Heart right ventricle (tissue), 16 donors: Measurements from ENCODE around the gene CELSR1. TPM values are rescaled to one million over a fixed set of nuclear protein-coding genes. Genes with fewer than 3 reads are reported as not detected.

Experiments used
- ATAC-seq, 8 donors: fragments of 200-7000 bp; cut with Tn5 transposase; one replicate each; pipeline ENCODE4 v1.9.1; 2020; ENCODE audit warnings: mild to moderate bottlenecking in 8 of 8, moderate library complexity in 8 of 8, moderate number of reproducible peaks in 1 of 8
- DNase-seq, 2 donors: peaks; one replicate each; pipeline ENCODE4 v3.0.0-alpha.2; 2020
- H3K27ac ChIP-seq, 10 donors: fragments of 200-600 bp; sonication (generic) in 2 of 10; one replicate each; pipeline versions ENCODE4 v1.5.0 to v1.8.0; 2020 to 2022; ENCODE audit warnings: mild to moderate bottlenecking in 3 of 10
- H3K27me3 ChIP-seq, 7 donors: fragments of 200-600 bp; one replicate each; pipeline ENCODE4 v1.8.0; 2021 to 2022; ENCODE audit warnings: mild to moderate bottlenecking in 2 of 7
- H3K36me3 ChIP-seq, 9 donors: fragments of 200-600 bp; sonication (generic) in 1 of 9; one replicate each; pipeline versions ENCODE4 v1.5.0 to v1.8.0; 2020 to 2022; ENCODE audit warnings: mild to moderate bottlenecking in 2 of 9
- H3K4me1 ChIP-seq, 9 donors: fragments of 200-600 bp; sonication (generic) in 1 of 9; one replicate each; pipeline versions ENCODE4 v1.5.0 to v1.8.0; 2020 to 2022; ENCODE audit warnings: mild to moderate bottlenecking in 4 of 9
- H3K4me3 ChIP-seq, 10 donors: fragments of 200-600 bp; sonication (generic) in 2 of 10; one replicate each; pipeline versions ENCODE4 v1.5.0 to v1.8.0; 2020 to 2022; ENCODE audit warnings: mild to moderate bottlenecking in 7 of 10, moderate library complexity in 2 of 10
- H3K9me3 ChIP-seq, 11 donors: fragments of 200-600 bp in 10 of 11; sonication (generic) in 2 of 11; one replicate each; pipeline versions ENCODE4 v1.5.0 to v1.8.0; 2013 to 2022; ENCODE audit warnings: mild to moderate bottlenecking in 2 of 11, control low read depth in 1 of 11, moderate library complexity in 1 of 11
- CTCF ChIP-seq, 9 donors: fragments of 200-600 bp; sonication (generic) in 2 of 9; IDR thresholded peaks; one replicate each; pipeline versions ENCODE4 v1.5.0 to v1.8.0; 2021 to 2022; ENCODE audit warnings: antibody characterized with exemption in 9 of 9, mild to moderate bottlenecking in 5 of 9, moderate library complexity in 1 of 9
- WGBS, 2 donors: extraction: QIAGEN DNeasy Blood & Tissue Kit; methylation state at CpG; one replicate each; pipeline ENCODE4 v1.1.7; 2013; ENCODE audit warnings: inconsistent platforms in 1 of 2; 5-methylcytosine and 5-hydroxymethylcytosine counted together
- intact Hi-C, 10 donors: fragments of 100-400 bp; cut with DNase I; formaldehyde crosslinking; loops; one replicate each; pipeline versions ENCODE4 v1.11.1 to v1.14.2; 2022
- polyA plus RNA-seq, 2 donors: library from polyadenylated mRNA; stranded (reverse); fragments of 200-250 nt; gene quantifications; one replicate each; pipeline ENCODE4 v1.2.3, GENCODE V29; 2013
- total RNA-seq, 10 donors: library from RNA; stranded (reverse); fragmentation: NEBNext Ultra II Directional in 3 of 10; extraction: Animal tissue kit (Norgen Biotek cat#: 25700) in 3 of 10; gene quantifications; one replicate each; pipeline versions ENCODE4 v1.2.1 to v1.2.4, GENCODE V29; 2021 to 2023
- donor health status: Arrhythmogenic right ventricular cardiomyopathy.
- donor health status: ischemic (EF 13 %, LVEDD 7.1; RV severe dilation, severe dysfunction).
- donor health status: healthy with polysubstance abuse.
- donor health status: DM: no; HTN: yes; CAD: no.
- donor health status: DM: no; HTN: no; CAD: no.
- donor health status: ischemic (EF 25% LVEDD 6.9; RV normal size, moderate dysfunction).
- donor health status: ischemic (EF 25% LVEDD 5.7; RV mildly dilated, moderate dysfunction).
- donor health status: healthy.
- donor health status: DM: yes; HTN: yes; CAD: no.
- donor health status: Ischemic cardiomyopathy.
- donor health status: ischemic (EF 35%, LVEDD 5.7; RV mildly dilated, moderate dysfunction).
- donor health status: nonischemic (EF 11% LVEDD 7.7; RV severe dilation, severe dysfunction).
- donor health status: DM: yes; HTN: yes; CAD: no.
- donor health status: PGD.
- donor health status: ischemic (EF 29% LVEDD 5.4; RV normal size, mild dysfunction).
- donor health status: nonischemic (EF 23%, LVEDD 6.1; RV moderate dilation, normal function).

The CELSR1 gene
- total and polyA plus RNA-seq, 12 donors = 4.0 to 16.7 (median 11.4) TPM

GRCh38 chr22:46500201-46500600 lies 37.2 kb downstream of the CELSR1 start:
- DNase-seq = no peak
- Histone ChIP-seq H3K27ac (no peak overlapping the region), H3K4me3 (no peak overlapping the region), H3K27me3 (peaks cover 0 to 27% (median 0%) of the 10 kb centered on the region in 7 donors), H3K4me1 (peaks cover 0 to 3% (median 0%) of the 10 kb centered on the region in 9 donors), H3K9me3 (no peaks in the 10 kb centered on the region), H3K36me3 (no peaks in the 10 kb centered on the region)
- ATAC-seq = no peak
- no peak for TF ChIP-seq CTCF (IDR thresholded peaks at IDR 0.05)
- 42 to 55% methylated on average over 15 of the region's 15 CpGs for WGBS, 2 donors
- intact Hi-C loops = loop anchor here in 1 of 10 donors (10.0 kb wide), 1 partner anchor 85 kb away; no protein-coding TSS in a partner anchor

- TF ChIP-seq CTCF (IDR thresholded peaks at IDR 0.05) = no peak
- Histone ChIP-seq H3K9me3 (no peaks in the 10 kb centered on the region), H3K4me3 (no peak overlapping the region), H3K27ac (no peak overlapping the region), H3K36me3 (no peaks in the 10 kb centered on the region), H3K4me1 (peaks cover 0 to 3% (median 0%) of the 10 kb centered on the region in 9 donors), H3K27me3 (peaks cover 0 to 27% (median 0%) of the 10 kb centered on the region in 7 donors)
- intact Hi-C loops = loop anchor here in 1 of 10 donors (10.0 kb wide), 1 partner anchor 85 kb away; no protein-coding TSS in a partner anchor
- ATAC-seq (no peak), DNase-seq (no peak)
- 52 to 66% methylated on average over 12 of the region's 12 CpGs for WGBS, 2 donors
Observed at GRCh38 chr22:46499805-46500189, 37.6 kb downstream of the CELSR1 start.

- peaks cover 0 to 5% (median 0%) of the 10 kb centered on the region in 9 donors for H3K4me1 ChIP-seq
- DNase-seq (no peak), ATAC-seq (no peak)
- no peaks in the 10 kb centered on the region for H3K36me3 ChIP-seq
- no peak overlapping the region for H3K4me3 ChIP-seq
- H3K27ac ChIP-seq = no peak overlapping the region
- 55 to 59% methylated on average over 11 of the region's 11 CpGs for WGBS, 2 donors
- intact Hi-C loops = no loop called here
- no peaks in the 10 kb centered on the region for H3K27me3 ChIP-seq
- no peak for TF ChIP-seq CTCF (IDR thresholded peaks at IDR 0.05)
- H3K9me3 ChIP-seq = no peaks in the 10 kb centered on the region
Observed at GRCh38 chr22:46491946-46492345, 45.5 kb downstream of the CELSR1 start.

GRCh38 chr22:46490538-46490937 lies 46.9 kb downstream of the CELSR1 start:
- 86 to 90% methylated on average over 11 of the region's 11 CpGs for WGBS, 2 donors
- no peak for ATAC-seq
- Histone ChIP-seq H3K4me3 (no peak overlapping the region), H3K27me3 (no peaks in the 10 kb centered on the region), H3K27ac (no peak overlapping the region), H3K9me3 (no peaks in the 10 kb centered on the region), H3K4me1 (peaks cover 0 to 5% (median 0%) of the 10 kb centered on the region in 9 donors), H3K36me3 (no peaks in the 10 kb centered on the region)
- no peak for DNase-seq
- intact Hi-C loops = no loop called here
- TF ChIP-seq CTCF (IDR thresholded peaks at IDR 0.05) = no peak
